ENCODE measurements around the gene ESR2. TPM values are rescaled to one million over a fixed set of nuclear protein-coding genes. Genes with fewer than 3 reads are reported as not detected.
"Not testable (repeated sequence)": the region's sequence is repeated elsewhere in the genome, so short reads cannot be mapped to it uniquely, and the experiment has no call there.

The ESR2 gene
- total RNA-seq, 2 experiments from 2014 or later, result 0.16 TPM; not detected in 1

- POLR2A ChIA-PET, result no interaction called here
- CTCF ChIA-PET, result interaction anchor here (1.3 to 3.2 kb wide), 3 partner anchors 15 to 132 kb away, joined by 3 to 10 read pairs (median 4); no protein-coding TSS in a partner anchor
Measured at GRCh38 chr14:64061115-64061514, 233.1 kb downstream of the ESR2 start.

GRCh38 chr14:64060648-64061096 is 233.5 kb downstream of the ESR2 start:
- CTCF ChIA-PET, result interaction anchor here (1.0 to 3.2 kb wide), 5 partner anchors 16 to 240 kb away, joined by 3 to 10 read pairs (median 3); no protein-coding TSS in a partner anchor
- Mint-ChIP-seq H3K27ac (no peak overlapping the region), H3K36me3 (ENCODE audit: low read depth) (peaks cover 52% of the 10 kb centered on the region), H3K9me3 (ENCODE audit: insufficient read depth) (no peaks in the 10 kb centered on the region), H3K4me3 (no peak overlapping the region), H3K27me3 (ENCODE audit: low read depth) (no peaks in the 10 kb centered on the region), H3K4me1 (ENCODE audit: low read depth) (no peaks in the 10 kb centered on the region)
- POLR2A ChIA-PET, result no interaction called here
- DNase-seq, result peak; percentile 24
- ATAC-seq, result peak; percentile 64

More at GRCh38 chr14:64061115-64061514, 233.1 kb downstream of the ESR2 start:
- no peaks in the 10 kb centered on the region for H3K9me3 Mint-ChIP-seq (ENCODE audit: insufficient read depth)
- H3K36me3 Mint-ChIP-seq (ENCODE audit: low read depth), result peaks cover 49% of the 10 kb centered on the region
- no peak for DNase-seq
- no peak for ATAC-seq
- no peaks in the 10 kb centered on the region for H3K27me3 Mint-ChIP-seq (ENCODE audit: low read depth)
- H3K4me1 Mint-ChIP-seq (ENCODE audit: low read depth), result no peaks in the 10 kb centered on the region
- no peak overlapping the region for H3K27ac Mint-ChIP-seq
- no peak overlapping the region for H3K4me3 Mint-ChIP-seq

GRCh38 chr14:64060199-64060545 is 234.0 kb downstream of the ESR2 start:
- no peaks in the 10 kb centered on the region for H3K4me1 Mint-ChIP-seq (ENCODE audit: low read depth)
- peaks cover 51% of the 10 kb centered on the region for H3K36me3 Mint-ChIP-seq (ENCODE audit: low read depth)
- no peaks in the 10 kb centered on the region for H3K9me3 Mint-ChIP-seq (ENCODE audit: insufficient read depth)
- H3K27me3 Mint-ChIP-seq (ENCODE audit: low read depth), result no peaks in the 10 kb centered on the region
- POLR2A ChIA-PET, result no interaction called here
- peak overlapping the region; percentile 60 for H3K27ac Mint-ChIP-seq
- CTCF ChIA-PET, result interaction anchor here (1.0 to 3.2 kb wide), 4 partner anchors 16 to 241 kb away, joined by 3 to 10 read pairs (median 4); no protein-coding TSS in a partner anchor
- ATAC-seq, result no peak
- no peak for DNase-seq
- no peak overlapping the region for H3K4me3 Mint-ChIP-seq

- Mint-ChIP-seq H3K4me3 (no peak overlapping the region), H3K36me3 (ENCODE audit: low read depth) (peaks cover 52% of the 10 kb centered on the region)
- no peak for ATAC-seq
Measured at GRCh38 chr14:64059454-64060198, 234.5 kb downstream of the ESR2 start.

GRCh38 chr14:64053694-64054669 is 240.2 kb downstream of the ESR2 start:
- CTCF ChIA-PET, result interaction anchor here (1.0 kb wide), 1 partner anchor 28 kb away, joined by 3 read pairs; no protein-coding TSS in a partner anchor
- ATAC-seq (no peak), DNase-seq (no peak)
- Mint-ChIP-seq H3K27ac (no peak overlapping the region), H3K4me3 (no peak overlapping the region), H3K27me3 (ENCODE audit: low read depth) (no peaks in the 10 kb centered on the region), H3K4me1 (ENCODE audit: low read depth) (no peaks in the 10 kb centered on the region), H3K9me3 (ENCODE audit: insufficient read depth) (no peaks in the 10 kb centered on the region), H3K36me3 (ENCODE audit: low read depth) (peaks cover 62% of the 10 kb centered on the region)
- POLR2A ChIA-PET, result no interaction called here

More at GRCh38 chr14:64059454-64060198, 234.5 kb downstream of the ESR2 start:
- ChIA-PET POLR2A (no interaction called here), CTCF (interaction anchor here (1.0 to 3.2 kb wide), 4 partner anchors 17 to 241 kb away, joined by 3 to 10 read pairs (median 4); no protein-coding TSS in a partner anchor)
- H3K27ac Mint-ChIP-seq, result peak overlapping the region; percentile 60
- H3K27me3 Mint-ChIP-seq (ENCODE audit: low read depth), result no peaks in the 10 kb centered on the region
- H3K9me3 Mint-ChIP-seq (ENCODE audit: insufficient read depth), result no peaks in the 10 kb centered on the region
- no peaks in the 10 kb centered on the region for H3K4me1 Mint-ChIP-seq (ENCODE audit: low read depth)
- no peak for DNase-seq

GRCh38 chr14:64049616-64050381 is 244.4 kb downstream of the ESR2 start:
- H3K9me3 Mint-ChIP-seq (ENCODE audit: insufficient read depth), result no peaks in the 10 kb centered on the region
- no peak overlapping the region for H3K4me3 Mint-ChIP-seq
- H3K27me3 Mint-ChIP-seq (ENCODE audit: low read depth), result no peaks in the 10 kb centered on the region
- H3K4me1 Mint-ChIP-seq (ENCODE audit: low read depth), result no peaks in the 10 kb centered on the region
- no peak overlapping the region for H3K27ac Mint-ChIP-seq
- H3K36me3 Mint-ChIP-seq (ENCODE audit: low read depth), result peaks cover 65% of the 10 kb centered on the region
- CTCF ChIA-PET, result interaction anchor here (1.0 kb wide), 1 partner anchor 254 kb away, joined by 3 read pairs; no protein-coding TSS in a partner anchor
- ATAC-seq (no peak), DNase-seq (no peak)
- POLR2A ChIA-PET, result interaction anchor here (0.6 kb wide), 1 partner anchor 219 kb away, joined by 3 read pairs; no protein-coding TSS in a partner anchor

GRCh38 chr14:64045091-64045490 is 249.1 kb downstream of the ESR2 start:
- DNase-seq (no peak), ATAC-seq (no peak)
- Mint-ChIP-seq H3K9me3 (ENCODE audit: insufficient read depth) (peaks cover 8% of the 10 kb centered on the region), H3K27me3 (ENCODE audit: low read depth) (no peaks in the 10 kb centered on the region), H3K27ac (no peak overlapping the region), H3K4me3 (no peak overlapping the region), H3K36me3 (ENCODE audit: low read depth) (peaks cover 67% of the 10 kb centered on the region), H3K4me1 (ENCODE audit: low read depth) (no peaks in the 10 kb centered on the region)
- ChIA-PET POLR2A (no interaction called here), CTCF (no interaction called here)

GRCh38 chr14:64043296-64043695 is 250.9 kb downstream of the ESR2 start:
- ATAC-seq; H3K9me3 Mint-ChIP-seq (ENCODE audit: insufficient read depth); H3K27me3 Mint-ChIP-seq (ENCODE audit: low read depth); H3K27ac Mint-ChIP-seq; H3K4me1 Mint-ChIP-seq (ENCODE audit: low read depth); H3K4me3 Mint-ChIP-seq; CTCF ChIA-PET; DNase-seq; POLR2A ChIA-PET: not testable (repeated sequence)
- peaks cover 69% of the 10 kb centered on the region for H3K36me3 Mint-ChIP-seq (ENCODE audit: low read depth)

GRCh38 chr14:64040044-64040443 is 254.1 kb downstream of the ESR2 start:
- ChIA-PET POLR2A (no interaction called here), CTCF (interaction anchor here (1.3 kb wide), 1 partner anchor 263 kb away, joined by 4 read pairs; no protein-coding TSS in a partner anchor)
- Mint-ChIP-seq H3K27me3 (ENCODE audit: low read depth) (no peaks in the 10 kb centered on the region), H3K4me1 (ENCODE audit: low read depth) (peaks cover 2% of the 10 kb centered on the region), H3K4me3 (no peak overlapping the region), H3K27ac (no peak overlapping the region), H3K9me3 (ENCODE audit: insufficient read depth) (peaks cover 8% of the 10 kb centered on the region), H3K36me3 (ENCODE audit: low read depth) (peaks cover 68% of the 10 kb centered on the region)
- ATAC-seq, result no peak
- no peak for DNase-seq

GRCh38 chr14:64038841-64039542 is 255.2 kb downstream of the ESR2 start:
- Mint-ChIP-seq H3K36me3 (ENCODE audit: low read depth) (peaks cover 65% of the 10 kb centered on the region), H3K27ac (no peak overlapping the region), H3K27me3 (ENCODE audit: low read depth) (no peaks in the 10 kb centered on the region), H3K4me1 (ENCODE audit: low read depth) (peaks cover 2% of the 10 kb centered on the region), H3K9me3 (ENCODE audit: insufficient read depth) (peaks cover 8% of the 10 kb centered on the region), H3K4me3 (no peak overlapping the region)
- no peak for ATAC-seq
- DNase-seq, result no peak
- ChIA-PET CTCF (interaction anchor here (0.5 to 1.3 kb wide), 2 partner anchors 264 to 391 kb away, joined by 3 to 4 read pairs; no protein-coding TSS in a partner anchor), POLR2A (no interaction called here)

All from activated CD8-positive, alpha-beta T cell treated with anti-CD3 and anti-CD28 coated beads, Interleukin-2, amount 10 ng/mL, durations not matched to agents 7 days and 5 days (primary cell).